HepG2 (cell line): ENCODE measurements around the gene ELAPOR1.

Source experiments
- CEBPB ChIP-seq: IDR thresholded peaks from 2 replicates; pipeline ENCODE4 v1.6.1; 2011; ENCODE audit warnings: low read depth, low read length, improper control_type of control experiment, borderline replicate concordance
- CTCF ChIP-seq: sonication (generic); formaldehyde crosslinking; IDR thresholded peaks from 2 replicates; pipeline ENCODE4 v1.5.0; 2020; ENCODE audit warnings: mild to moderate bottlenecking, missing genetic modification reagents, moderate library complexity
- FOXK1 ChIP-seq: sonication (generic); formaldehyde crosslinking; IDR thresholded peaks from 2 replicates; pipeline ENCODE4 v1.4.0; 2020; ENCODE audit warnings: low read depth, missing genetic modification reagents, borderline replicate concordance
- HNRNPH1 ChIP-seq: fragments of 200-400 bp; formaldehyde crosslinking; optimal IDR thresholded peaks from 2 replicates; pipeline ENCODE3; 2017; ENCODE audit warnings: mild to moderate bottlenecking, low read depth, low read length
- JUND ChIP-seq: sonication (generic); formaldehyde crosslinking; IDR thresholded peaks from 2 replicates; pipeline ENCODE4 v1.8.0; 2022; ENCODE audit warnings: mild to moderate bottlenecking, missing genetic modification reagents
- NFIC ChIP-seq: IDR thresholded peaks from 2 replicates; pipeline ENCODE4 v1.6.1; 2012; ENCODE audit warnings: mild to moderate bottlenecking, low read length, inconsistent platforms
- NFKBIZ ChIP-seq: IDR thresholded peaks from 2 replicates; pipeline ENCODE4 v1.6.1; 2018; ENCODE audit warnings: missing genetic modification reagents, missing compliant biosample characterization
- RAD21 ChIP-seq: fragments of 450-650 bp; formaldehyde crosslinking; IDR thresholded peaks from 2 replicates; pipeline ENCODE4 v1.5.0; 2020; ENCODE audit warnings: mild to moderate bottlenecking
- RFX5 ChIP-seq: IDR thresholded peaks from 2 replicates; pipeline ENCODE4 v1.6.1; 2011; ENCODE audit warnings: low read depth, low read length, improper control_type of control experiment
- ZNF615 ChIP-seq: sonication (generic); formaldehyde crosslinking; IDR thresholded peaks from 2 replicates; pipeline ENCODE4 v1.5.0; 2020; ENCODE audit warnings: mild to moderate bottlenecking, missing genetic modification reagents, borderline replicate concordance
- ZNF776 ChIP-seq: sonication (generic); formaldehyde crosslinking; IDR thresholded peaks from 2 replicates; pipeline ENCODE4 v1.4.0; 2020; ENCODE audit warnings: mild to moderate bottlenecking, missing genetic modification reagents

- TF ChIP-seq CTCF (CRISPR knock-in tag) = no peak
- TF ChIP-seq JUND (CRISPR knock-in tag) = no peak
- no peak for TF ChIP-seq RAD21 (CRISPR knock-in tag)
- TF ChIP-seq NFIC = no peak
- TF ChIP-seq FOXK1 (CRISPR knock-in tag) = no peak
- no peak for TF ChIP-seq ZNF776 (CRISPR knock-in tag)
- no peak for TF ChIP-seq CEBPB
- no peak for TF ChIP-seq HNRNPH1
- TF ChIP-seq ZNF615 (CRISPR knock-in tag) = no peak
- no peak for TF ChIP-seq RFX5
- no peak for TF ChIP-seq NFKBIZ (CRISPR knock-in tag)
Observed at GRCh38 chr1:109080441-109081082, 33.4 kb upstream of the ELAPOR1 start.
